CD4-positive, alpha-beta T cell treated with Interleukin-17A for 4 hours (primary cell): Measurements from ENCODE around the gene SLITRK5.
A peak's percentile ranks its signal among the peaks of the same experiment; 100 is the strongest.

Experiments used
- DNase-seq: peaks from one replicate; pipeline ENCODE4 v3.0.0-alpha.2; 2020; ENCODE audit warnings: mixed read lengths

The SLITRK5 gene, protein sequence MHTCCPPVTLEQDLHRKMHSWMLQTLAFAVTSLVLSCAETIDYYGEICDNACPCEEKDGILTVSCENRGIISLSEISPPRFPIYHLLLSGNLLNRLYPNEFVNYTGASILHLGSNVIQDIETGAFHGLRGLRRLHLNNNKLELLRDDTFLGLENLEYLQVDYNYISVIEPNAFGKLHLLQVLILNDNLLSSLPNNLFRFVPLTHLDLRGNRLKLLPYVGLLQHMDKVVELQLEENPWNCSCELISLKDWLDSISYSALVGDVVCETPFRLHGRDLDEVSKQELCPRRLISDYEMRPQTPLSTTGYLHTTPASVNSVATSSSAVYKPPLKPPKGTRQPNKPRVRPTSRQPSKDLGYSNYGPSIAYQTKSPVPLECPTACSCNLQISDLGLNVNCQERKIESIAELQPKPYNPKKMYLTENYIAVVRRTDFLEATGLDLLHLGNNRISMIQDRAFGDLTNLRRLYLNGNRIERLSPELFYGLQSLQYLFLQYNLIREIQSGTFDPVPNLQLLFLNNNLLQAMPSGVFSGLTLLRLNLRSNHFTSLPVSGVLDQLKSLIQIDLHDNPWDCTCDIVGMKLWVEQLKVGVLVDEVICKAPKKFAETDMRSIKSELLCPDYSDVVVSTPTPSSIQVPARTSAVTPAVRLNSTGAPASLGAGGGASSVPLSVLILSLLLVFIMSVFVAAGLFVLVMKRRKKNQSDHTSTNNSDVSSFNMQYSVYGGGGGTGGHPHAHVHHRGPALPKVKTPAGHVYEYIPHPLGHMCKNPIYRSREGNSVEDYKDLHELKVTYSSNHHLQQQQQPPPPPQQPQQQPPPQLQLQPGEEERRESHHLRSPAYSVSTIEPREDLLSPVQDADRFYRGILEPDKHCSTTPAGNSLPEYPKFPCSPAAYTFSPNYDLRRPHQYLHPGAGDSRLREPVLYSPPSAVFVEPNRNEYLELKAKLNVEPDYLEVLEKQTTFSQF

DNA sequence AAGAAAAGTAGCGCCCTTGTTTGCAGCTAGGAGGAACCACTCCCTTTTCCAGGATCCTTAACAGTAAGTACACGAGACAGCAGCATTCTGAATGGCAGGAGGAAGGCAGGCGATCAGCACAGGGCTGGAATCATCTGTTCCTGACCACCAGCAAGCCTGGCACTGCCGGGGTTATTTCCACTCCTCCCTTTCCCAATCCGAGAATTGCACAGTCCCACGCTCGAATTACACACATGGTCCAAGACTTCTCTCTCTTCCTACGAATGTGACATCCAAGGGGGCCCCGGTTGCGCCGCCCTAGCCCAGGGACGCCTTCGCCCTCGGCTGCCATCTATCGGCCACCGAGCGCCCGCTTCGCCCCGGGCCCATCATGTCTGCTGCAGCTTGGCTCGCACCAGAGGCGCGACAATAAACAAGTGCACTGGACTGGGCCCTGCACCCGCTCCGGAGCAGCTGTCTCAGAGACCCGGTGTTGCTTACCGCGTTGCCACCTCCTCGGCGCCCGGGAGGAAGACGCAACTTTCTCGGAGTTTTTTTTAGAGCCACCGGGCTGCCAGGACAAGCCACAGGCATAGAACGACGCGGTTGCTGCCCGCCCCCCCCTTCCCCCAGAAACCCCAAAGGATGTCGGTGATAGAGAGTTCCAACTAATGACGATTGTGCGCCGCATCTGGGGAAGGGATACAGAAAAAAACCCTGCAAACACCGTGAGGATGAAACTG lies at the start of gene SLITRK5:
TSS of gene SLITRK5 (plus strand) at position 341 of the 722 bp plus-strand sequence. CDS start 4,018 bp downstream, outside the sequence.
- peak; percentile 36 for DNase-seq

DNA sequence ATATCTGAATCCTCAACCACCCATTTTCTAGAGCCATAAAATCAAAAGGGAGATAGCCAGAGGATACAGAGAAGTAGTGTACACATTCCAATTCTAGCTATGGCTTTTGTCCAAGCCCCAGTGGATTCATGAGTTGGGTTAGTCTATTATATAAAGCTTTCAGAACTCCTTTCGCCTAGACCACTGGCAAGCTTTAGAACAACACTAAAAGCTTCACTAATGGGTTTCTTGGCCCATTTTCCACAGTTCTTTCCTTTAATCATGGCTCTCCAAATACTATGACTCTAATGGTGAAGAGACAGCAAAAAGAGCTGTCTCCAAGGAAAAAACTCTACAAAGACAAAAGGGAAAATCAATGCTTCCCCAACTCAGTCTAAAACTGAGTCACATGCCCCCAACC lies 48.2 kb upstream of the SLITRK5 start:
- no peak for DNase-seq

DNA sequence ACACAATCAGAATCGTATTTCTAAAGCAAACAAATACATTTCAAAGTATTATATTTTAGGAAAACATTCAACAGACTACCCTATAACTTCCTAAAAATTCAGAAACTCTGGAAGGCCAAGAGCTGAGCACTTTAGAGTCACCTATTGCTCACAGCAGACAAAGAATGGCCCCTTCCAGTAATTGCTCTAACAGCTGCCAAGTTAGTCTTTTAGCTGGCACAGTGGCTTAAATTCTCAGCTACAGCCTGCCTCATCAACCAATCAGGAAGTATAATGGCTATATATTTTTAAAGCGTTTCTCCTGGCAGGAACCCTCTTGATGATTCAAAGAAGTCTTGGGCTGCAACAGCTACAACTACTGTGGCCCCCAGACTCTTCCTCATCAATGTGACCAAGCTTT lies 14.9 kb upstream of the SLITRK5 start:
- no peak for DNase-seq

DNA sequence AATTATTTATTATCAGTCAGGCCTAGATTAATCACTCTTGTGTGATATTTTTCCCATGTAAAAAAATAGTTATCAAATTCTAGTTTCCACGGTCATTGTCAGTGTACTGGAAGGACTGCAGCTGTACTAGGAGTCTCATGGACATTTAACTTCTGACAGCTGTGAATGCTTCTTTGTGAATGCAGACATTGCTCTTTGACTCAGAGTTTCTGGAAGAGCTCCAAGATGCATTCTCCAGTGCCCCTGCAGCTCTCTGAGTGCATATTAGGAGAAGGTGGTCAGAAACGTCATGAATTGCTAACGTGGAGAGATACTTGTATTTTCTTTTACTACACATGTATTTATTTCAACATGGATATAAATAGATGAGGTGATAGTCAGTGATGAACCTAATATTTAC lies 9.7 kb upstream of the SLITRK5 start:
- no peak for DNase-seq

DNA sequence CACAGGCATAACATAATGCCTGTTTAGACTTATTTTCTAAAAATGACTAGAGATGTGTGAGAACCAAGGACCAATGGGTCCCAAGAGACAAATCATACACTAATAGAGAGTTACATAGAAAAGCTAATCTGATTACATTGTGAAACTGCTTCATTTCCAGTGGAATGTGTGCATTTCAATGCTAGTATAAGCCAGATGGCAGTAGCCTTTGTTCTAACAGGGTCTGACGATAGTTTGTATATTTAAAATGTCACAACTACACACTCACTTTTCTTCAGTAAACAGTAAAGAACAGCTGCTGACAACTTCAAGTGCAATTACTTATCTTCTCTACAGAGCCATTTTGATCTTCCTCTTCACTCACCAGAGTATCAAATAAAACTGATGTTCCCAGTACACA lies 4.3 kb upstream of the SLITRK5 start:
- no peak for DNase-seq

DNA sequence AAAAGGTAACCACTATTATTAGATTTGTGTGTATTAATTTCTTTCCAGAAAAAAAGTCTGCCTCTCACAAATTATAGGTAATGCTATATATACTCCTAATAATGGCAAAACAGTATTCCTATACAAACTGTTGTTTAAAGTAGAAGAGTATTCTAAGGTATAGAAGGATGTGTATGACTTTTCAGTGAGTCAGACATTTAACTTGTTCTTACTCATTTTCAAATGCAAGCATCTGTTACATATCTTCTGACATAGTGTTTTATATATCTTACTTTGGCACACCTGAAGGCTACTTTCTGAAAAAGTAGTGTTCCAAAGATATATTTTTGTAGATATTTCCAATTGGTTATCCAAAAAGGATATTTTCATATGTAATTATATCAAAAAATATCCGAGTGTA lies 3.5 kb upstream of the SLITRK5 start:
- no peak for DNase-seq

DNA sequence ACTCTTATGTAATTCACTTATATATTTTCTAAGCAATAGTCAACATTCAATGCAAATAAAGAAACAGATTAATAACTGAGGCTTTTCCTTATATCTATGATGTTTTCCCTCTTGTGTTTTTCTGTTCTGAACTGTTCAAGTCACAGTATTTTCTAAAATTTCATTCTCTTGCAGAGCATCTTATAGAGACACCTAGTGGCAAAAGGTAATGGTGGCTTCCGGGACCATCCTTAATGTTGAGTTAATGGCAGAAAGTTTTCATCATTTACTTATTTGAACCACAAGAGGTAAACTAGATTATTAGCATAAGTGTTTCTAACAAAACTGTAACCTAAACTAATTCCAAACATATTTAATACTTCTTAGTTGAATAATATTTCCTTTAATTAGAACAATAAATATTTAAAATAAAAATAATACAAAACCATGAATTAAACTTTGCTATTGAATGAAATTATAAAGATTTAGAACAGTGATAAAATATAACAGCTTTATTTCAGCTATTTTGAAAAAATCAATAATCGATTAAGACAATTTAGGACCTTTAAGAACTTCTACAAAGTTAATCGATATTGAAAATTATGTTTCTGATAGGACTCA lies 1.7 kb upstream of the SLITRK5 start:
- DNase-seq, result no peak

DNA sequence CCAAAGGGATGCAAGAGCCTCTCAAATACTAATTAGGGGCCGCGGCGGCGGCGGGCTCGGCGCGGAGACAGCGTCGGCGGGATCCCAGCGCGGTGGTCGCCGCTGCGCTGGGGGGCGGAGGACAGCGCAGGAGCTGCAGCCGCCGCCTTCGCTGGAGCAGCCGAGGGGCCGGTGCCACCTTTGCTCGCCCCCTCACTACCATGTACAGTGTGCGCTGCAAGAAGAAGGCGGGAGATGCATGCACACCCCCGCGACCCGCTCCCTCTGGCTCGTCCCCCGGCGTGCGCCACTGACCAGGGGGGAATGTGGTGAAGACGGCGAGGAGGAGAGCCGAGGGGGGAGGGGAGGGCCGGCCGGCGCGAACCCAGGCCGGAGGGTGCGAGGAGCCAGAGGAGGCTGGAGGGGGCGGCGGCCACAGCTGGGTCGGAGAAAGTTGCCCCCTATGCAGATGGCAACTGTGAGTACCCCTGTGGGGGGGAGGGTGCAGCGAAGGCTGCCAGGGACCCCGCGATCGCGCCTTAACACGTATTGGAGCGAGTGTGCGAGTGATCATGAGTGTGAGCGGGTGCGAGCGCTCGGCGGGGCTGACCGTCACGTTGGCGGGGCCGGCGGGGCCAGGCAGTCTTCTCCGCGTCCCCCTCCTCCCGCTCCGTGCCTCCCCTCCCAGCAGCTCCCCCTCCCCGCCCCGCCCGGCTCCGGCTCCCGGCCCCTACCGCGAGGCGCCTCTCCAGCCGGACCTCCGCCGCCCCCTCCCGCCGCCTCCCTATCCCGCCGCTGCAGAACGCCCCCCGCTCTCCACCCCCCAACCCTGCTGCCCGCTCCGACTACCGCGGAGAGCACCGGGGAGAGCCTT lies 808 bp downstream of the SLITRK5 start:
- DNase-seq, result no peak

DNA sequence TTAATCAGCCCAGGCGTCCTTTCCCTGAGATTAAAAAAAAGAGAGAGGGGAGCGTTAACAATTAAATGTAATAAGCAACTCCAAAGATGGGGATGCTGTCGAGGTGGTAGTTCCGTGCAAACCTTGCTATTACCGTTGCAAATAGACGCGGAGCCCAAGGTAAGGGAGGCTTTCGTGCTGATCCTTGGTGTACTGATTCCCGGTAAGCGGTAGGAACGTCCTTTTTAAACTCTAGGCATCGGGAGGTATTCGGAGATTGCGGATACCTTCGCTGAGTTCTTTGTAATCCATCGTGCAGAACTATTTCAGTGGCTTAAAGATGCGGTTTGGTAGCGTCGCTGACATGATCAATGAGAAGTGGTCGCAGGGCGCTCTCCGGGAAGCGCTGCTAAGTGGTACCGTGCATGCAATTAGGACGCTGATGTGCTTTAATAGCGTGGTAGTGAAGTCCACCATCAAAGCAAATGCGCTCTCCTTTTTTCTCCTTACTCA lies 3.1 kb downstream of the SLITRK5 start:
- DNase-seq, result no peak

DNA sequence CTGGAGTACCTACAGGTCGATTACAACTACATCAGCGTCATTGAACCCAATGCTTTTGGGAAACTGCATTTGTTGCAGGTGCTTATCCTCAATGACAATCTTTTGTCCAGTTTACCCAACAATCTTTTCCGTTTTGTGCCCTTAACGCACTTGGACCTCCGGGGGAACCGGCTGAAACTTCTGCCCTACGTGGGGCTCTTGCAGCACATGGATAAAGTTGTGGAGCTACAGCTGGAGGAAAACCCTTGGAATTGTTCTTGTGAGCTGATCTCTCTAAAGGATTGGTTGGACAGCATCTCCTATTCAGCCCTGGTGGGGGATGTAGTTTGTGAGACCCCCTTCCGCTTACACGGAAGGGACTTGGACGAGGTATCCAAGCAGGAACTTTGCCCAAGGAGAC lies 4.7 kb downstream of the SLITRK5 start:
- no peak for DNase-seq

DNA sequence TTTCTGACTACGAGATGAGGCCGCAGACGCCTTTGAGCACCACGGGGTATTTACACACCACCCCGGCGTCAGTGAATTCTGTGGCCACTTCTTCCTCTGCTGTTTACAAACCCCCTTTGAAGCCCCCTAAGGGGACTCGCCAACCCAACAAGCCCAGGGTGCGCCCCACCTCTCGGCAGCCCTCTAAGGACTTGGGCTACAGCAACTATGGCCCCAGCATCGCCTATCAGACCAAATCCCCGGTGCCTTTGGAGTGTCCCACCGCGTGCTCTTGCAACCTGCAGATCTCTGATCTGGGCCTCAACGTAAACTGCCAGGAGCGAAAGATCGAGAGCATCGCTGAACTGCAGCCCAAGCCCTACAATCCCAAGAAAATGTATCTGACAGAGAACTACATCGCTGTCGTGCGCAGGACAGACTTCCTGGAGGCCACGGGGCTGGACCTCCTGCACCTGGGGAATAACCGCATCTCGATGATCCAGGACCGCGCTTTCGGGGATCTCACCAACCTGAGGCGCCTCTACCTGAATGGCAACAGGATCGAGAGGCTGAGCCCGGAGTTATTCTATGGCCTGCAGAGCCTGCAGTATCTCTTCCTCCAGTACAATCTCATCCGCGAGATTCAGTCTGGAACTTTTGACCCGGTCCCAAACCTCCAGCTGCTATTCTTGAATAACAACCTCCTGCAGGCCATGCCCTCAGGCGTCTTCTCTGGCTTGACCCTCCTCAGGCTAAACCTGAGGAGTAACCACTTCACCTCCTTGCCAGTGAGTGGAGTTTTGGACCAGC lies 5.3 kb downstream of the SLITRK5 start:
- DNase-seq, result no peak

DNA sequence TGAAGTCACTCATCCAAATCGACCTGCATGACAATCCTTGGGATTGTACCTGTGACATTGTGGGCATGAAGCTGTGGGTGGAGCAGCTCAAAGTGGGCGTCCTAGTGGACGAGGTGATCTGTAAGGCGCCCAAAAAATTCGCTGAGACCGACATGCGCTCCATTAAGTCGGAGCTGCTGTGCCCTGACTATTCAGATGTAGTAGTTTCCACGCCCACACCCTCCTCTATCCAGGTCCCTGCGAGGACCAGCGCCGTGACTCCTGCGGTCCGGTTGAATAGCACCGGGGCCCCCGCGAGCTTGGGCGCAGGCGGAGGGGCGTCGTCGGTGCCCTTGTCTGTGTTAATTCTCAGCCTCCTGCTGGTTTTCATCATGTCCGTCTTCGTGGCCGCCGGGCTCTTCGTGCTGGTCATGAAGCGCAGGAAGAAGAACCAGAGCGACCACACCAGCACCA lies 5.9 kb downstream of the SLITRK5 start:
- no peak for DNase-seq

DNA sequence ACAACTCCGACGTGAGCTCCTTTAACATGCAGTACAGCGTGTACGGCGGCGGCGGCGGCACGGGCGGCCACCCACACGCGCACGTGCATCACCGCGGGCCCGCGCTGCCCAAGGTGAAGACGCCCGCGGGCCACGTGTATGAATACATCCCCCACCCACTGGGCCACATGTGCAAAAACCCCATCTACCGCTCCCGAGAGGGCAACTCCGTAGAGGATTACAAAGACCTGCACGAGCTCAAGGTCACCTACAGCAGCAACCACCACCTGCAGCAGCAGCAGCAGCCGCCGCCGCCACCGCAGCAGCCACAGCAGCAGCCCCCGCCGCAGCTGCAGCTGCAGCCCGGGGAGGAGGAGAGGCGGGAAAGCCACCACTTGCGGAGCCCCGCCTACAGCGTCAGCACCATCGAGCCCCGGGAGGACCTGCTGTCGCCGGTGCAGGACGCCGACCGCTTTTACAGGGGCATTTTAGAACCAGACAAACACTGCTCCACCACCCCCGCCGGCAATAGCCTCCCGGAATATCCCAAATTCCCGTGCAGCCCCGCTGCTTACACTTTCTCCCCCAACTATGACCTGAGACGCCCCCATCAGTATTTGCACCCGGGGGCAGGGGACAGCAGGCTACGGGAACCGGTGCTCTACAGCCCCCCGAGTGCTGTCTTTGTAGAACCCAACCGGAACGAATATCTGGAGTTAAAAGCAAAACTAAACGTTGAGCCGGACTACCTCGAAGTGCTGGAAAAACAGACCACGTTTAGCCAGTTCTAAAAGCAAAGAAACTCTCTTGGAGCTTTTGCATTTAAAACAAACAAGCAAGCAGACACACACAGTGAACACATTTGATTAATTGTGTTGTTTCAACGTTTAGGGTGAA lies 6.6 kb downstream of the SLITRK5 start:
- no peak for DNase-seq

DNA sequence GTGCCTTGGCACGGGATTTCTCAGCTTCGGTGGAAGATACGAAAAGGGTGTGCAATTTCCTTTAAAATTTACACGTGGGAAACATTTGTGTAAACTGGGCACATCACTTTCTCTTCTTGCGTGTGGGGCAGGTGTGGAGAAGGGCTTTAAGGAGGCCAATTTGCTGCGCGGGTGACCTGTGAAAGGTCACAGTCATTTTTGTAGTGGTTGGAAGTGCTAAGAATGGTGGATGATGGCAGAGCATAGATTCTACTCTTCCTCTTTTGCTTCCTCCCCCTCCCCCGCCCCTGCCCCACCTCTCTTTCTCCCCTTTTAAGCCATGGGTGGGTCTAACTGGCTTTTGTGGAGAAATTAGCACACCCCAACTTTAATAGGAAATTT lies 7.2 kb downstream of the SLITRK5 start:
- no peak for DNase-seq

DNA sequence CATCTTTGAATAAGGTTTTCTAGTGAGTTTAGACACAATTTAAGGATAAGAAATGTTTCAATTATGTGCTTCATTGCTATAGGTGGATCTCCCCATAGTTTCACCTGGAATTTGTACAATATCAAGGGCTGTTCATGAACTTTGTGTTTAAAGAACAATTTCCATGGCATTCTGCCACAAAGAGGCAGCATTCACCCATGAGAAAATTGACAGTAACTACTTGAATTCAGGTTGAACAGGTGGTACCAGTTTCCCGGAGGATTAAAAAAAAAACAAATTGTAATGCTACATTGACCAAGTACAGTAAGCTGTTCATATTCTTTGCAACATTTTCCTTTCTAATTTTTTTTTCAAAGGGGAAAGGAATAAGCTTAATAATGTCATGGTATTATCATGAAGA lies 9.1 kb downstream of the SLITRK5 start:
- no peak for DNase-seq

DNA sequence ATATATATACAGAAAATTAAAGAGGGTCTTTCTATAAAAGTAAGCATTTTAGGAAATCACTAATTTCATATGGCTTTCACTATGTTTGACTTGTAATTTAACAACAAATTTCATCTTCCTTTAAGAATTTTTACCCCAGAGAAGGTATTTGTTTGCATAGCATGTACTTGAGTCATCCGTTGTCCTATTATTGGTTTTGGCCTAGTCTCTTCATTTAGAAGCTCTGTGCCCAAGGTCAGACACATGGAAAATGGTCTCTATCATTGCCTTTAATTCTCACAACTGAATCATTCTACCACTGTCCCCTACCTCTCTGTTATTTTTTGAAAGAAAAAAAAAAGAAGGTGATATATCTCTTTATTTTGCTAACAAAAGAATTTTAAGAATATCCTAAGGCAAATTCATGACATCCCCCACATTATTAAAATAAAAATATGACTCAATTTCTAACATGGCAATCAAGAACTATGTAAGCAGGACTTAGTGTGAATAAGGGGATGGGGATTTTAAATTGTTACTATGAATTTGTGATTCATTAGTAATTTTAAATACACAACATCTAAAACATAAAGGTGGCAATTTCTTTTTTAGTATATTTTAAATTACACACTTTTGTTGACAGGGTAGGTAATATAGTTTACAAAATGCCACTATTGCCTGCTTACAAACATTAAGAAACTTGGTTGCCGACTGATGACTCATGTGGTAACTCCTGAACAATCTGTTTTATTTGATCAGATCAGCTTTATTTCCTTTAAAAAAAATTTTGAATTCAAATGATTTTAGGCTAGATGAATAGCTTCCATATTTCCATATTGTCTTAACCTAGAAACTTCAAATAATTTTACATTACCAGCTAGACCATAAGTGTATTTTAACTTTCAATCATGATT lies 13.9 kb downstream of the SLITRK5 start:
- DNase-seq, result no peak

DNA sequence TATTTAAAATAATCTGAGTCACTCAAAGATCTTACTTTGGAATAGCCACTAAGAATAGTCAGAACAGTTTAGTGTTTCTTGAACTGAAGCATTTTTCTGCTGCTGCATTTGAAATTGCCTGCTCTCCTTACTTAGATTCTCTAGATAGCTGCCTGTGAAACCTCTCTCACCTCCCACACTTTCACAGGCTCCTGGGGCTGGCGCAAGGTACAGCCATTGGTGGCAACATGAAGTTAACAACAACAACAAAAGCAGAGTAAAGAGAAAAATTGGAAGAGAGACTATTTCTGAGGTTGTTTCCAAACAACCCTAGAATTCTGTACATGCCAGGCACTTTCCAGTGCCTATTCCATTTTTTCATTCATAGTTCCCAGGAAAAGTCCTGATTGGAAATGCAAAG lies 25.3 kb downstream of the SLITRK5 start:
- no peak for DNase-seq

DNA sequence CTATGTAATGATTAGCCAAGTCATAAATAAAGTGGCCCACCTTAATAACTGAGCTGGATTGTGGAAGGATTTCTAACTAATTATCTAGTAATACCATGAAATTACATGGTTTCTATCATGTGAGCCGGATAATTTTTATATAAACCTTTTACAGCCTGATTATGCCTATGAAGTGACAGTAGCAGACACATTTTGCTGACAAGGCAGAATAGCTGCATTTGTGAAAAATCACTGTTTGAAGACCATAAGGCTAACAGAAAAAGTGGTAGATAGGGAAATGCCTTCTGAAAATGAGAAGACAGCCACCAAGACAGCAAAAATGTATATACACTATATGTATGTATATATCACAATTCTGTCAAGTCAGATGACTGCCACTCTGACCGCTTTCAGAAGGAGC lies 27.1 kb downstream of the SLITRK5 start:
- DNase-seq, result no peak

DNA sequence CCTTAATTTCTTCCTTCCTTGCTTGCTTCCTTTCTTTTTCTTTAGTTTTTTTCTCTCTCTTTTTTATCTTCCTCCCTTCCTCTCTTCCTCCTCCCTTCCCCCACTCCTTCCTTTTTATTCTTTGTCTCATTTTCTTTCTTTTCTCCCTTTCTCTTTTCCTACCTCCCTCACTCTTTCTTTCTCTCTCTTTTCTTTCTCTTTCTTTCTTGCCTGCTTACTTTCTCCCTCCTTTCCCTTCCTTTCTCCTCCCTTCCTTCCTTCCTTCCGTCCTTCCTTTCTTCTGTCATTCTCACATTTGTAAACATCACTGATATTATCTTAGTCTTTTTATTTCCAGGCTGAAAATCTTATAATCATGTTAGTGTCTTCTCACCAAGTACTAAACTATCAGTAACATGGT lies 38.8 kb downstream of the SLITRK5 start:
- DNase-seq, result no peak
